GM18909 (cell line): ENCODE measurements around the gene SLC9A6.
A peak's percentile ranks its signal among the peaks of the same experiment; 100 is the strongest.

Experiments used
- ATAC-seq: cut with Tn5 transposase; IDR thresholded peaks from one replicate; pipeline ENCODE4 v1.9.1; 2021; ENCODE audit warnings: mild to moderate bottlenecking; ENCODE audit not compliant: unreplicated experiment, poor library complexity

The SLC9A6 gene

GRCh38 chrX:135985157-135985972, at the start of gene SLC9A6:
Gene SLC9A6, plus strand, starts transcription at chrX:135985435. Its CDS starts 224 bp downstream, at chrX:135985659.
- peak; percentile 87 for ATAC-seq

- no peak for ATAC-seq
Measured at GRCh38 chrX:135944486-135944885, 40.7 kb upstream of the SLC9A6 start.

GRCh38 chrX:135951291-135951690, 33.9 kb upstream of the SLC9A6 start:
- ATAC-seq = no peak

GRCh38 chrX:135973025-135973547, 12.1 kb upstream of the SLC9A6 start:
- peak; percentile 53 for ATAC-seq

- peak; percentile 74 for ATAC-seq
Measured at GRCh38 chrX:135973548-135974278, 11.5 kb upstream of the SLC9A6 start, which contains the start of gene MMGT1. Gene MMGT1, minus strand, starts transcription at chrX:135973988. Its CDS starts 313 bp downstream, at chrX:135973675.

GRCh38 chrX:135974279-135974856, 10.9 kb upstream of the SLC9A6 start:
- ATAC-seq = no peak

- ATAC-seq = no peak
Measured at GRCh38 chrX:135975421-135975820, 9.8 kb upstream of the SLC9A6 start.

GRCh38 chrX:135977611-135978010, 7.6 kb upstream of the SLC9A6 start:
- ATAC-seq = no peak

- no peak for ATAC-seq
Measured at GRCh38 chrX:135981010-135981409, 4.2 kb upstream of the SLC9A6 start.

GRCh38 chrX:135981668-135982067, 3.6 kb upstream of the SLC9A6 start:
- no peak for ATAC-seq

- ATAC-seq = no peak
Measured at GRCh38 chrX:135982860-135983259, 2.4 kb upstream of the SLC9A6 start.

- ATAC-seq = no peak
Measured at GRCh38 chrX:135984256-135984655, 979 bp upstream of the SLC9A6 start.

GRCh38 chrX:135984791-135985156, 461 bp upstream of the SLC9A6 start:
- ATAC-seq = peak; percentile 1

- ATAC-seq = no peak
Measured at GRCh38 chrX:135985973-135986310, 707 bp downstream of the SLC9A6 start.

GRCh38 chrX:135988245-135988644, 3.0 kb downstream of the SLC9A6 start:
- ATAC-seq = no peak

- no peak for ATAC-seq
Measured at GRCh38 chrX:136015016-136015415, 29.8 kb downstream of the SLC9A6 start.

GRCh38 chrX:136016881-136017280, 31.6 kb downstream of the SLC9A6 start:
- no peak for ATAC-seq

GRCh38 chrX:136019226-136019625, 34.0 kb downstream of the SLC9A6 start:
- ATAC-seq = no peak

- peak; percentile 62 for ATAC-seq
Measured at GRCh38 chrX:136021160-136021559, 35.9 kb downstream of the SLC9A6 start.

GRCh38 chrX:136021903-136022302, 36.7 kb downstream of the SLC9A6 start:
- no peak for ATAC-seq

GRCh38 chrX:136025091-136025490, 39.9 kb downstream of the SLC9A6 start:
- ATAC-seq = no peak
